Fibroblast of pulmonary artery (primary cell): ENCODE data around the gene CNTNAP4.

Experiments
- DNase-seq: peaks from one replicate; pipeline ENCODE4 v3.0.0-alpha.2; 2010; ENCODE audit warnings: low read depth
- H3K4me3 ChIP-seq: replicated peaks from 2 replicates; pipeline ENCODE4 v1.5.1; 2011; ENCODE audit warnings: low read depth, mild to moderate bottlenecking, control low read depth, low read length, moderate library complexity
- TF ChIP-seq, protein P1 (sequence below): IDR thresholded peaks from 2 replicates; pipeline ENCODE4 v1.5.1; 2011; ENCODE audit warnings: mild to moderate bottlenecking, control low read depth, low read length, inconsistent platforms; ENCODE audit errors: missing control alignments

The CNTNAP4 gene

DNA sequence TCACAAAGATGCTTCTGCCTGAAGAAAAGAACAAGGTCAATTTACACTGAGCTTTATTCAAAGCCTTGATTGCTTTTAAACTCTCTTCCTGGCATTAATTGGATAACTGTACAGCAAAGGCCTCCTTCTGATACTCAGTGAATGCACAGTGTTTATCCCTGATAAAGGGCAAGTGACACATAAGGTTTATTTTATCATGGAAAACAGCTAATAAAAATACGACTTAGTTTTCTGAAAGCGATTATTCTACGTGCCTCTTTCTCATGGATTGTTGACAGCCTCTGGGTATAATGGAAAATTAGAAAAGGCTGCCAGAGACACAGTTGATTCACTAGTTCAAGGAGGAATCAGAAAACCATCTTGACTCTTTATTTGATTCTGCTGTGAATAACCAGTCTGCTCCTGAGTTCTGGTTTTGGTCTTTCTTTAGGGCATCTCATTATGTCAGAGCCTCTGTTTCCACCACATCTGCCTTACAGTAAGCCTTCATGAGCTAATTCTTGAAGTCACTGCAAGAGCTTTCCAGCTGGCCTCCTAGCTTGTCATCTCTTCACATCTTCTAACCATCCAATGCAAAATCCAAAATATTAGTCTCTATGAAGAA lies 212.9 kb downstream of the CNTNAP4 start:
- DNase-seq = no peak
- TF ChIP-seq, protein P1, sequence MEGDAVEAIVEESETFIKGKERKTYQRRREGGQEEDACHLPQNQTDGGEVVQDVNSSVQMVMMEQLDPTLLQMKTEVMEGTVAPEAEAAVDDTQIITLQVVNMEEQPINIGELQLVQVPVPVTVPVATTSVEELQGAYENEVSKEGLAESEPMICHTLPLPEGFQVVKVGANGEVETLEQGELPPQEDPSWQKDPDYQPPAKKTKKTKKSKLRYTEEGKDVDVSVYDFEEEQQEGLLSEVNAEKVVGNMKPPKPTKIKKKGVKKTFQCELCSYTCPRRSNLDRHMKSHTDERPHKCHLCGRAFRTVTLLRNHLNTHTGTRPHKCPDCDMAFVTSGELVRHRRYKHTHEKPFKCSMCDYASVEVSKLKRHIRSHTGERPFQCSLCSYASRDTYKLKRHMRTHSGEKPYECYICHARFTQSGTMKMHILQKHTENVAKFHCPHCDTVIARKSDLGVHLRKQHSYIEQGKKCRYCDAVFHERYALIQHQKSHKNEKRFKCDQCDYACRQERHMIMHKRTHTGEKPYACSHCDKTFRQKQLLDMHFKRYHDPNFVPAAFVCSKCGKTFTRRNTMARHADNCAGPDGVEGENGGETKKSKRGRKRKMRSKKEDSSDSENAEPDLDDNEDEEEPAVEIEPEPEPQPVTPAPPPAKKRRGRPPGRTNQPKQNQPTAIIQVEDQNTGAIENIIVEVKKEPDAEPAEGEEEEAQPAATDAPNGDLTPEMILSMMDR = no peak
- no peak overlapping the region for H3K4me3 ChIP-seq

DNA sequence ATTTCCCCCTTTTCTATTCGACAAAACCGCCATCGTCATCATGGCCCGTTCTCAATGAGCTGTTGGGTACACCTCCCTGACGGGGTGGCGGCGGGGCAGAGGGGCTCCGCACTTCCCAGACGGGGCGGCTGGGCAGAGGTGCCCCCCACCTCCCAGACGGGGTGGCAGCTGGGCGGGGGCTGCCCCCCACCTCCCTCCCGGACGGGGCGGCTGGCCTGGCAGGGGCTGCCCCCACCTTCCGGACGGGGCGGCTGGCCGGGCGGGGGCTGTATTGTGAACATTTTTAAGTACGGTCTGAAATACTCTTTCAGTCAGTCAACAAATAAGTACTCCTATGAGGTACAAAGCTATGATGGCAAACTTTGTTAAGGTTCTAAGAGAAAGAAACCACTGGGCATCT lies 222.8 kb downstream of the CNTNAP4 start:
- H3K4me3 ChIP-seq = no peak overlapping the region
- TF ChIP-seq, protein P1 = no peak
- DNase-seq = no peak

DNA sequence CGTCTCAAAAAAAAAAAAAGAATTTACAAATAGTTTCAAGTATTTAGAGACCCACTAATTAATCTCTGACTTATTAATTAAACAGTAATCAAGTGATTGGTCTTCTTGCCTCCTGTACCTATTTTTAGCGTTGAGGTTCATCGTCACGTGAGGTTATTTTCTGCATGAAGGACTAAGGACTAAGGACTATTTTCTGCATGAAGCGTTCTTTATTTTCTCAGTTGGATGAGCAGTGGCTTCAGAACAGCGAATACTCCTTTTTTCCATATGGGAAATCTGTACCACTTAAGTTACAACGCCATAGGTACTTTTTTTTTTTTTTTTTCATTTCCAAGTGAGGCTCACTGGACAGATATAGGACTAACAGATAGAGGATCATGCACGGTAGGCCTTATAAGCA lies 224.9 kb downstream of the CNTNAP4 start:
- H3K4me3 ChIP-seq = no peak overlapping the region
- no peak for DNase-seq
- TF ChIP-seq, protein P1 = no peak

DNA sequence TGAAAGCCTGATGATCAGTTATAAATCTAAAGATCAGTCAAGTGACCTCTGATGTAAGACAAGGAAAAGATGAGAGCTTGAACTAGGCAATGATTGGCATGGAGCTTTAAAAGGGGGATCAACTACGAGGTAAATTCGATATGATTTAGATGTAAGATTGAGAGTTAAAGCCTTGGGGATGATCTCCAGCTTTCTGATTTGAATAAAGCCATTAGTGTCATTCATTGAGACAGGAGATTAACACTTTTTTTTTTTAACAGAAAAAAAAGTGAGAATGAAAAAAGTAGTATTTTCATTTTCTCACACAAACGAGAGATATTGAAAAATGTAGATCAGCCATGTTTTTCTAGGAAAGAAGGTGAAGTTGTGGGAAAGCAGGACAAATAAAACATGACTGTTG lies 225.4 kb downstream of the CNTNAP4 start:
- TF ChIP-seq, protein P1 = no peak
- no peak for DNase-seq
- no peak overlapping the region for H3K4me3 ChIP-seq

DNA sequence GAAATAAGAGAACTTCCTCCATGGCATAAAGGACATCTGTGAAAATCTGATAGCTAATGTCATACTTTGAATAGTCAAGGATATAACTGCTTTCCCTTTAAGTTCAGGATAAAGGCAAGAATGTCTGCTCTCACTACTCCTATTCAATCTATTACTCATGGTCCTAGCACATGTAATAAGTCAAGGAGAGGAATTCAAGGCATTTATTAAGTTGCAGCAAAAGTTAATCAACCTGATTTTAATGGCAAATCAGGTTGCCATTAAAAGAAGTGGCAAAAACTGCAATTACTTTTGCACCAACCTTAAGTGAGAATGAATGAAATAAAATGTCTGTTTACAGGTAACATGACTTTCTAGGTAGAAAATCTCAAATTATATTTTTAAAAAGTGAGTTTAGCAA lies 225.9 kb downstream of the CNTNAP4 start:
- no peak overlapping the region for H3K4me3 ChIP-seq
- TF ChIP-seq, protein P1 = no peak
- no peak for DNase-seq

DNA sequence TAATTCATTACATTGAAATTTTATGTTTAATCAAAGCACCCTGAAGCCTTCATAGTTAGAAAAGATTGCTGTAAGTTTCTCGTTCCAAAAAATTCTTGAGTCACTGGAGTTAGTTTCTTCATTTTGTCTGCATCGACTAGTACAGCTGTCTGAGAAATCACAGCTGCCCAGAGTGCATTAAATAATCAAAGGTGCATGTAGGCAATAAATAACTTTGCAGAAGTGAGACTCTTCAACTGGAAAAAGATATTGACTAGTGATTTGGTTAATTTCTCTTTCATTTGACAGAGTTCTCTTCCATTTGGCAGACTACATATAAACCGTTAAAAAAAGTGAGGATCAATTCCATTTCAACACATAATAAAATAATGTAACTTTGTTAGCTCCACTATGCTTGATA lies 234.0 kb downstream of the CNTNAP4 start:
- no peak for DNase-seq
- H3K4me3 ChIP-seq = no peak overlapping the region
- TF ChIP-seq, protein P1 = no peak

DNA sequence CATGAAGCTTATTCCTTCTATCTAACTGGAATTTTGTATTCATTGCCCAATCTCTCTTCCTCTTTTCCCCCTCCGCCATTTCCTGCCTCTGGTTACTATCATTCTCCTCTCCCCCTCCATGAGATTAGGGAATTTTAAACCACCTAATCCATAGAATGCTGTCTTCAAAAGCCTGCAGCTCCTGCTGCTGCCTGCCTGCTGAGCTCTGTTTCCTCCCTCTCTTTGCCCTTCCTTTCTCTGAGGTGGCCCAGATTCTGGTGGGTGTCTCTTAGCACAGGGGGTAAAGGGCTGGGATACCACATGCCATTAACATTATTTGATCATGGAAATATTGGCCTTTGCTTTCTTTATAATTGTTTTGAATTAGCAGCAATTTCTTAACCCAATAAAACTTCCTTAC lies 241.6 kb downstream of the CNTNAP4 start:
- TF ChIP-seq, protein P1 = no peak
- no peak overlapping the region for H3K4me3 ChIP-seq
- no peak for DNase-seq
